ENCODE measurements around the gene PRKCE. TPM values are rescaled to one million over a fixed set of nuclear protein-coding genes. Genes with fewer than 3 reads are reported as not detected.

PRKCE gene
- total RNA-seq, 1 donor from 2014 or later, result 12.0 TPM

DNA sequence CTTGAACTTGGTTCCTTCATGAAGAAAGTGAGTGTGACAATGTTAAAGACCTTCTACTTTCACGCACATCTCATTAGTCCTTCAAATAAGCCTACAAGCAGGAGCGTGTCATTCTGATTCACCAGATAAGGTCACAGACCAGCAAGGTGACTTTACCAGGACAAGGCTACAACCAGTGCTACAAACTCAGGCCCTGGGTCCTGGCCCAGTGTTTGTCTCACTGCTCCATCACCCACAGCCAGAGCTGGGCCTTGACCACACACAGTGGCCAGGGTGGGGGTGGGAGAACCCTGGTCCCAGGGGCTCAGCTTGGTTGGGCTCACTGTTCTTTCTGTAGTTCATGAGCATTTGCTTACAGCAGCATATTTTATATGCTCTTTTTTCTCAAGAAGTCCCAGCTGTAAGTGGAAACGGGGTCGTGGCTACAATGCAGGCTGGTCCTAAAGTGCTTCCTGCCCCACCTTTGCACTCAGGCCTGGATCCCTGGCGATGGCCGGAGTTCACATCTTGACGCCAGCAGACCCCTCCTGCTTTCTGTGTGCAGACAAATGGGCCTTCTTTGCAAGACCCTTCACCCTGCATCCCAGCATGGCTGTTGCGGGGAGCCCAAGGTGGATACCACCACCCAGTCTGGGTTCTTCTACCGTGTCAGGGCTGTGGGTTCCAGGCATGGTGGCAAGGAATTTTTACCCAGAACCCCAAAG lies 492.1 kb downstream of the PRKCE start:
- no peak overlapping the region for H3K27ac Mint-ChIP-seq (ENCODE audit: unreplicated experiment)
- no peak overlapping the region for H3K4me3 Mint-ChIP-seq (ENCODE audit: unreplicated experiment)
- TF ChIP-seq, protein P1, sequence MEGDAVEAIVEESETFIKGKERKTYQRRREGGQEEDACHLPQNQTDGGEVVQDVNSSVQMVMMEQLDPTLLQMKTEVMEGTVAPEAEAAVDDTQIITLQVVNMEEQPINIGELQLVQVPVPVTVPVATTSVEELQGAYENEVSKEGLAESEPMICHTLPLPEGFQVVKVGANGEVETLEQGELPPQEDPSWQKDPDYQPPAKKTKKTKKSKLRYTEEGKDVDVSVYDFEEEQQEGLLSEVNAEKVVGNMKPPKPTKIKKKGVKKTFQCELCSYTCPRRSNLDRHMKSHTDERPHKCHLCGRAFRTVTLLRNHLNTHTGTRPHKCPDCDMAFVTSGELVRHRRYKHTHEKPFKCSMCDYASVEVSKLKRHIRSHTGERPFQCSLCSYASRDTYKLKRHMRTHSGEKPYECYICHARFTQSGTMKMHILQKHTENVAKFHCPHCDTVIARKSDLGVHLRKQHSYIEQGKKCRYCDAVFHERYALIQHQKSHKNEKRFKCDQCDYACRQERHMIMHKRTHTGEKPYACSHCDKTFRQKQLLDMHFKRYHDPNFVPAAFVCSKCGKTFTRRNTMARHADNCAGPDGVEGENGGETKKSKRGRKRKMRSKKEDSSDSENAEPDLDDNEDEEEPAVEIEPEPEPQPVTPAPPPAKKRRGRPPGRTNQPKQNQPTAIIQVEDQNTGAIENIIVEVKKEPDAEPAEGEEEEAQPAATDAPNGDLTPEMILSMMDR (IDR thresholded peaks at IDR 0.05), result no peak
- peaks cover 4% of the 10 kb centered on the region for H3K4me1 Mint-ChIP-seq (ENCODE audit: low read depth)
- DNase-seq (ENCODE audit: low spot score), result no peak
- H3K36me3 Mint-ChIP-seq (ENCODE audit: low read depth), result peaks cover 9% of the 10 kb centered on the region
- no peaks in the 10 kb centered on the region for H3K27me3 Mint-ChIP-seq (ENCODE audit: low read depth)
- H3K9me3 Mint-ChIP-seq (ENCODE audit: low read depth), result no peaks in the 10 kb centered on the region

DNA sequence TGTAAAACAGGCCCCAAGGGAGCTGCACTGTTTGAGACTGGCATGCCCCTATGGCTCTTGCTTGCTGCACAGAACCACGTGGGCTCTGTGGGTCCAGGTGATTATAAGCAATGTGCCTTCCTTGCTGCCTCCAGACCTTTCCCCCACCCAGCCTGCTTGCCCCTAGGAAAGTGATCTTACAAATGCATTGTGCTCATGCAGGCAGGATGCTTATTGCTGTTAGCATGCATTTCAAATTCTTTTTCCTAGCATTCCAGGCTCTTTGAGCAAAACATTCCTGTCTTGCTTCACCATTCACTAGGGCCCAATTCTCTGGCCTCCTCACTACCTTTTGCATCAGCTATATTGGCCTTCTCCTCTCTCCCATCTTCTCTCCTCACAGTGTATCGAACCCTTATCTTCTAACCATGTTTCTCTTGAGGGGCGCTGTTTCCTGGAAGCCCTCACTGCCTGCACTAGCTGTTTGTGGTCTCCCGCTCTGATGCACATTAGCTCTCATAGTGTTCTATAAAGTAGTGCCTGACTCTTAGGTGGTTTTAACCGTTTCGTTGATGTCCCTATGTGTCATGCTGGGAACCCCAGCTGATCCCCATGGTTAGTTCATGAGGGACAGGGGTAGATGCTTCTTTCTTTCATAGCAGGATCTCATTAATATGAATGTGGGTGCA lies 492.8 kb downstream of the PRKCE start:
- Mint-ChIP-seq H3K36me3 (ENCODE audit: low read depth) (peaks cover 9% of the 10 kb centered on the region), H3K27ac (ENCODE audit: unreplicated experiment) (no peak overlapping the region), H3K4me1 (ENCODE audit: low read depth) (peaks cover 4% of the 10 kb centered on the region), H3K27me3 (ENCODE audit: low read depth) (no peaks in the 10 kb centered on the region), H3K4me3 (ENCODE audit: unreplicated experiment) (no peak overlapping the region), H3K9me3 (ENCODE audit: low read depth) (no peaks in the 10 kb centered on the region)
- DNase-seq (ENCODE audit: low spot score), result no peak
- TF ChIP-seq, protein P1 (IDR thresholded peaks at IDR 0.05), result no peak

DNA sequence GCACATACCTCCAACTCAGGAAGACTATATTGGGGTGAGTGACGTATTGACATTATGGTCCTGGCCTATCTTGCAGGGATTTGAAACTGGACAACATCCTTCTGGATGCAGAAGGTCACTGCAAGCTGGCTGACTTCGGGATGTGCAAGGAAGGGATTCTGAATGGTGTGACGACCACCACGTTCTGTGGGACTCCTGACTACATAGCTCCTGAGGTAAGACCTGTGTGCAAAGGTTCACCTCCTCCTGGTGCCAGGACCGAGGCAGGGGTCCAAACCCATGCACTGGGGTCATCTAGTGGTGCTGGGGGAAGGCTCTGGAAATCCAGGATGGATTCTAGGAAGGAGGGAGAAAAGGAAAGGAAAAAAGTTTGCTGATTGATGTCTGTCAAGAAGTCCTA lies 493.5 kb downstream of the PRKCE start:
- peaks cover 4% of the 10 kb centered on the region for H3K4me1 Mint-ChIP-seq (ENCODE audit: low read depth)
- no peak overlapping the region for H3K27ac Mint-ChIP-seq (ENCODE audit: unreplicated experiment)
- H3K4me3 Mint-ChIP-seq (ENCODE audit: unreplicated experiment), result no peak overlapping the region
- H3K36me3 Mint-ChIP-seq (ENCODE audit: low read depth), result peaks cover 9% of the 10 kb centered on the region
- no peaks in the 10 kb centered on the region for H3K9me3 Mint-ChIP-seq (ENCODE audit: low read depth)
- TF ChIP-seq, protein P1 (IDR thresholded peaks at IDR 0.05), result no peak
- no peaks in the 10 kb centered on the region for H3K27me3 Mint-ChIP-seq (ENCODE audit: low read depth)
- no peak for DNase-seq (ENCODE audit: low spot score)

DNA sequence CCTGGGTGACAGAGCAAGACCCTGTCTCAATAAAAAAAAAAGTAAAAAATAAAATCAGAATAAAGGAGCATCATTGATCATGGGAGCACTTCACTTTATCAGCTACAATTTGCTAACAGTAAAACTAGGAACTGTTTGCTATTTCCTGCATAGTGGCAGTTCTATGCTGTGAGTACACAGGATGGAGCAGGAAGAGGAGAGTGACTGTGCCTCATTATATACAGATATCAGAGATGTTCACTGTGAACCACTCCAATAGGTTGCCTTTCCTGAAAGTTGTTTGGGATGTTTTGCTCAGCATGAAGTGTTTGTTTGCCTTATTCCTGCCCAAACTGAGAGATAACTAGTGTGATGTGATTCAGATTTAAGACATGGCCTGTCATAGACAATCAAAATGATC lies 494.4 kb downstream of the PRKCE start:
- no peak for DNase-seq (ENCODE audit: low spot score)
- Mint-ChIP-seq H3K4me3 (ENCODE audit: unreplicated experiment) (no peak overlapping the region), H3K27ac (ENCODE audit: unreplicated experiment) (no peak overlapping the region), H3K9me3 (ENCODE audit: low read depth) (no peaks in the 10 kb centered on the region), H3K4me1 (ENCODE audit: low read depth) (peaks cover 13% of the 10 kb centered on the region), H3K36me3 (ENCODE audit: low read depth) (peaks cover 9% of the 10 kb centered on the region), H3K27me3 (ENCODE audit: low read depth) (no peaks in the 10 kb centered on the region)
- TF ChIP-seq, protein P1 (IDR thresholded peaks at IDR 0.05), result no peak

DNA sequence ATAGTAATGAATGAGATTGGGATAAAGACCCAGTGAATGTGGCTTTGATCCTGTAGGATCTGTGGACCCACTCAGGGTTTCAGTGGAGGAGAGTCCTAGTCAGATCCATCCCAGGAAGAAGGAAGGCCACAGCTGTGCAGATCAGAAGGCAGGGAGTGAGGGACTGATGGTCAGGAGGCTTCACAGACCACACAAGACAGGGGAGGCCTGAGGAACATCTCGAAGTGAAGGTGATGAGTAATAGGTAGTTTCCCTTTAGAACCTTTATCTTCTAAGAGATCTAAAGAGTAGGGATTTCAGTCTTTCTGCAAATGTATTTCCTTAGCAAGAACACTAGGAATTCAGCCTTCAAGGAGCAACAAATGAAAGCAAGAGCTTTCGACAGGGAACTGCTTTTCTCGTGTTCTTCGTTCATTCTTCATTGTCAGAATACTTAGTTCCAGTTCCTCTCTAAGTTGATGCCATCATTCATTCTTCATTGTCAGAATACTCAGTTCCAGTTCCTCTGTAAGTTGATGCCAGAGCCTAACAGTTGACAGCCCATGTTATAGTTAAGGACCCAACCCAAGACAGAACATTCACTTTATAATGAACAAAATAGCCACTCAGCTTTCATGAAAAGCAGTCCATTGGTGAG lies 495.5 kb downstream of the PRKCE start:
- TF ChIP-seq, protein P1 (IDR thresholded peaks at IDR 0.05), result no peak
- Mint-ChIP-seq H3K27ac (ENCODE audit: unreplicated experiment) (no peak overlapping the region), H3K27me3 (ENCODE audit: low read depth) (no peaks in the 10 kb centered on the region), H3K9me3 (ENCODE audit: low read depth) (no peaks in the 10 kb centered on the region), H3K4me1 (ENCODE audit: low read depth) (peaks cover 20% of the 10 kb centered on the region), H3K36me3 (ENCODE audit: low read depth) (peaks cover 9% of the 10 kb centered on the region), H3K4me3 (ENCODE audit: unreplicated experiment) (no peak overlapping the region)
- no peak for DNase-seq (ENCODE audit: low spot score)
